Glutamatergic neuron (in vitro differentiated cells): ENCODE results near the gene COPS8. TPM values are rescaled to one million over a fixed set of nuclear protein-coding genes. Genes with fewer than 3 reads are reported as not detected.

Source experiments
- DNase-seq: peaks from one replicate; pipeline ENCODE4 v3.0.0; 2022
- H3K27ac Mint-ChIP-seq: one replicate; pipeline ENCODE4 v1.8.0; 2020; ENCODE audit warnings: mild to moderate bottlenecking, mixed read lengths, inconsistent platforms; ENCODE audit not compliant: unreplicated experiment
- H3K27me3 Mint-ChIP-seq: one replicate; pipeline ENCODE4 v1.8.0; 2020; ENCODE audit warnings: mild to moderate bottlenecking, moderate library complexity, mixed read lengths, inconsistent platforms; ENCODE audit not compliant: unreplicated experiment
- H3K36me3 Mint-ChIP-seq: one replicate; pipeline ENCODE4 v1.8.0; 2020; ENCODE audit warnings: mild to moderate bottlenecking, mixed read lengths, inconsistent platforms; ENCODE audit not compliant: unreplicated experiment
- H3K4me1 Mint-ChIP-seq: one replicate; pipeline ENCODE4 v1.8.0; 2020; ENCODE audit warnings: mild to moderate bottlenecking, low read depth, mixed read lengths, inconsistent platforms; ENCODE audit not compliant: unreplicated experiment
- H3K4me3 Mint-ChIP-seq: one replicate; pipeline ENCODE4 v1.8.0; 2020; ENCODE audit warnings: mild to moderate bottlenecking, mixed read lengths, inconsistent platforms; ENCODE audit not compliant: unreplicated experiment
- H3K9me3 Mint-ChIP-seq: one replicate; pipeline ENCODE4 v1.8.0; 2020; ENCODE audit warnings: mild to moderate bottlenecking, moderate library complexity, mixed read lengths, inconsistent platforms; ENCODE audit not compliant: unreplicated experiment
- CTCF ChIP-seq: fragments of 200-600 bp; sonication (generic); IDR thresholded peaks from one replicate; pipeline ENCODE4 v1.5.0; 2021; ENCODE audit not compliant: partially characterized antibody, unreplicated experiment
- total RNA-seq: library from RNA; stranded (reverse); fragmentation: NEBNext Ultra II Directional; extraction: Animal tissue kit (Norgen Biotek cat#: 25700); gene quantifications from one replicate; pipeline ENCODE4 v1.2.1, GENCODE V29; 2021; ENCODE audit not compliant: unreplicated experiment

Gene COPS8
- total RNA-seq, 1 donor from 2014 or later = 55.8 TPM

GRCh38 chr2:237092506-237092905 lies 6.8 kb downstream of the COPS8 start:
- Mint-ChIP-seq H3K27ac (no peak overlapping the region), H3K4me1 (no peaks in the 10 kb centered on the region), H3K4me3 (no peak overlapping the region), H3K27me3 (peaks cover 2% of the 10 kb centered on the region), H3K36me3 (no peaks in the 10 kb centered on the region), H3K9me3 (peaks cover 2% of the 10 kb centered on the region)
- no peak for DNase-seq
- TF ChIP-seq CTCF = no peak

DNA sequence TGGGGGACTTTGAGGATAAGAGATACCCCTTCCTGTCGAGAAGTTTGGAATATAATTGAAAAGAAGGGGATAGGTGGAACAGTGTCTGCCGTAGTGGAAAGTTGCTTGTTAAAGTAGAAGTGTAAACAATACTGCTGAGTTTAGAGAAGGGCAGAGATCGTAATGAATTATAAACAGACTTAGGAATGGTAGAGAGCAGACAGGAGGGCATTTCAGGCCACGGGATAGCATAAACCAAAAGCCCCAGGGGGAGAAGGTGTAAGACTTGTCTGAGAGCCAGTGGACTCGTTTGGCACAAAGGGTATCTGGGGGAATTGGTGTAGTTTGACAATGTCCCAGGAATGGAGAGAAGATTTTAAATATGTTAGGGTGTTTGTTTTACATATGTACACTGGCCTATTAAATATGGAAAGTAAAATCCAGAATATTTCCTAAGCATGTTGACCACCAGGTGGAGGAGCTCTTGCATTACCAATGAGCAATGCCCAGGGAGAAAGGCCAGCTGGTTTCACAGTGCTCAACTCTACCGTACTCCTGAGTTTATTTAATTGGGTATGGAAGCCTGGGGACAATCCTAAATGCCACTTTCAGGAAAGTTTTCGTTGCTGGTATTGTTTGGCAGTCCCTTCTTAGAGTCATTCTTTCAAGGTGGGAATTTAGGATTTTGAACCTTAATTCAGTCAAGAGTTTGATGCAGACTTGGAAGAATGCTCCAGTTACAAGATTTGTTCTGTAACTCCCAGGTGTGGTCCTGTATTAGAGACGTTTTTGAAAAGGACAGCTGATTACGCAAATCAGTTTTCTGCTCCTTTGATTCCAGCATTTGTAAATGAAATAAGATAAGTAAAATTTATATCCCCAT lies 7.5 kb downstream of the COPS8 start:
- no peak overlapping the region for H3K27ac Mint-ChIP-seq
- TF ChIP-seq CTCF = peak; percentile 33
- no peak for DNase-seq
- no peaks in the 10 kb centered on the region for H3K4me1 Mint-ChIP-seq
- no peaks in the 10 kb centered on the region for H3K36me3 Mint-ChIP-seq
- peaks cover 2% of the 10 kb centered on the region for H3K9me3 Mint-ChIP-seq
- H3K27me3 Mint-ChIP-seq = peaks cover 2% of the 10 kb centered on the region
- no peak overlapping the region for H3K4me3 Mint-ChIP-seq

DNA sequence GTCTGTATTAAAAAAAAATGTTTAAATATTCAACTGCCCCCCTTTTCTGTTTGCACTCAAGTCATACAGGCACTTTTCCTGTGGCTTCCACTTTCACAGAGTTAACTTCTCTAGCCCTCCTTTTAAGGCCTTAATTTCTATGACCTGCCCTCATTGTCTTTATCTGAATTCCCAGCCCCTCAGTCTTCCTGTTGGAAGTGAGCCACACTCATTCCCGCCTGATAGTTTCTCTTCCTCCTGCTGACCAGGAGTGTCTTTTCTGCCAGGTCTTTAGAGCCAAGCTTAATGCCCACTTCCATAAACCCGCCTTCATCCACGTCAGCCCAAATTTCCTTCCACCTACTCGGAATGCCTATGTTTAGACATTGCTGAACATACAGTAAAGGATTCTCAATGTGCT lies 10.5 kb downstream of the COPS8 start:
- Mint-ChIP-seq H3K27ac (no peak overlapping the region), H3K27me3 (peaks cover 2% of the 10 kb centered on the region), H3K9me3 (peaks cover 2% of the 10 kb centered on the region), H3K36me3 (no peaks in the 10 kb centered on the region), H3K4me1 (no peaks in the 10 kb centered on the region), H3K4me3 (no peak overlapping the region)
- DNase-seq = no peak
- no peak for TF ChIP-seq CTCF

DNA sequence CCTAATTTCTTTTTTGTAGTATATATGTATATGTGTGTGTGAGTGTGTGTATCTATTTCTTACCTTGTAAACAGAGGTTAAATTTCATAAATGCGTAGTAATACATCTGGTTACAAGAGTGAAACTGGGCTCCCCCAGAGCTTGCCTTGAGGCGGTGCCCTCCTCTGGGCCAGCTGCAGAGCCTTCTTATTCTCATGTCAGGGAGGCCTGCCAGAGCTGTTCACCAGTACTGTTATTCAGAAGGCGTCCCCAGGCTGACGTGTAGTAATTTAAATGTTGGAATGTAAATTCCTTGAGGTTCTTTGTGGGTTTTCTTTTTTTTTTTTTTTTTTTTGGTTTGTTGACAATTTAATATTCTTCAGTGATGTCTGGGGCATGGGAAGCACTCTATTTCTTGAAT lies 11.2 kb downstream of the COPS8 start:
- Mint-ChIP-seq H3K36me3 (no peaks in the 10 kb centered on the region), H3K4me1 (no peaks in the 10 kb centered on the region), H3K27ac (no peak overlapping the region)

More for the DNA sequence above, 11.2 kb downstream of the COPS8 start:
- Mint-ChIP-seq H3K9me3 (peaks cover 2% of the 10 kb centered on the region), H3K27me3 (peaks cover 2% of the 10 kb centered on the region), H3K4me3 (no peak overlapping the region)
- no peak for TF ChIP-seq CTCF
- DNase-seq = no peak
